Thyroid gland (tissue), 4 donors: ENCODE data around the gene TESK2.

ENCODE experiments used
- POLR2A ChIP-seq, 2 donors: fragments of 450-650 bp; IDR thresholded peaks; one replicate each; pipeline ENCODE4 v1.6.1; 2017; ENCODE audit warnings: antibody characterized with exemption in 2 of 2, mild to moderate bottlenecking in 2 of 2, moderate library complexity in 1 of 2
- TF ChIP-seq, protein P1 (sequence below), 6 experiments: fragments of 200-600 bp in 3 of 6; fragments of 450-650 bp in 3 of 6; sonication (generic) in 3 of 6; IDR thresholded peaks; one replicate each; pipeline ENCODE4 v1.5.1; 2016 to 2019; ENCODE audit warnings: antibody characterized with exemption in 6 of 6, mild to moderate bottlenecking in 2 of 6, inconsistent platforms in 1 of 6, moderate library complexity in 1 of 6

DNA sequence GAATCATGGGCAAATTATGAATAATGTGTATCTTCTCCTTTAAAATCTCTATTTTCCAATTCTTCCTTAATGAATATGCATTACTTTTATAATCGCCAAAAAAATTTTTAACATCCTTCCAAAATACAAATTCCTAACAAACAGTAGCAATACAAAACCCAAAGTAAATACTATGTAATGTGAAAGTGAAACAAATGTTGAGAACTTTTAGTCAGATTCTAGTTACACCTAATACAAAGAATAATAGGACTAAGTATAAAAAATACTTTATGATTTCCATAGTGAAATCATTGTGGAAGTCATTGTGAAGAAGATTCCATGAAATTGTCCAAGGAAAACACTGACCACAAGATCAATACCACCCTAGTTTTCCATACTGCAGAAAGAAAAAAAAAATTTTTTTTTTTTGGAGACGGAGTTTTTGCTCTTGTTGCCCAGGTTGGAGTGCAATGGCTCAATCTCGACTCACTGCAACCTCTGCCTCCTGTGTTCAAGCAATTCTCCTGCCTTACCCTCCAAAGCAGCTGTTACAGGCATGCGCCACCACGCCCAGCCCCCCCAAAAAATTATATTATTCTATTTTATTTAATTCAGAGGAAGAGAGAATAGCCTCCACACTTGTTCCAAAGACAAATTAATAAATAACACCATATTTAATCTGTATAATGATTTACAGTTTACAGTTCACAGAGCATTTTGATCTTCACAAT, 11.8 kb downstream of the TESK2 start:
- TF ChIP-seq, protein P1, sequence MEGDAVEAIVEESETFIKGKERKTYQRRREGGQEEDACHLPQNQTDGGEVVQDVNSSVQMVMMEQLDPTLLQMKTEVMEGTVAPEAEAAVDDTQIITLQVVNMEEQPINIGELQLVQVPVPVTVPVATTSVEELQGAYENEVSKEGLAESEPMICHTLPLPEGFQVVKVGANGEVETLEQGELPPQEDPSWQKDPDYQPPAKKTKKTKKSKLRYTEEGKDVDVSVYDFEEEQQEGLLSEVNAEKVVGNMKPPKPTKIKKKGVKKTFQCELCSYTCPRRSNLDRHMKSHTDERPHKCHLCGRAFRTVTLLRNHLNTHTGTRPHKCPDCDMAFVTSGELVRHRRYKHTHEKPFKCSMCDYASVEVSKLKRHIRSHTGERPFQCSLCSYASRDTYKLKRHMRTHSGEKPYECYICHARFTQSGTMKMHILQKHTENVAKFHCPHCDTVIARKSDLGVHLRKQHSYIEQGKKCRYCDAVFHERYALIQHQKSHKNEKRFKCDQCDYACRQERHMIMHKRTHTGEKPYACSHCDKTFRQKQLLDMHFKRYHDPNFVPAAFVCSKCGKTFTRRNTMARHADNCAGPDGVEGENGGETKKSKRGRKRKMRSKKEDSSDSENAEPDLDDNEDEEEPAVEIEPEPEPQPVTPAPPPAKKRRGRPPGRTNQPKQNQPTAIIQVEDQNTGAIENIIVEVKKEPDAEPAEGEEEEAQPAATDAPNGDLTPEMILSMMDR (IDR thresholded peaks at IDR 0.05), result no peak
- no peak for TF ChIP-seq POLR2A (IDR thresholded peaks at IDR 0.05)
